Epithelial cell of esophagus (primary cell): ENCODE results near the gene PLS3.
A peak's percentile ranks its signal among the peaks of the same experiment; 100 is the strongest.

ENCODE experiments used
- DNase-seq: peaks from one replicate; pipeline ENCODE4 v3.0.0; 2010; ENCODE audit warnings: low read depth
- H3K4me3 ChIP-seq: 2 replicates; pipeline ENCODE4 v1.5.1; 2011; ENCODE audit warnings: mild to moderate bottlenecking, low read length, control low read depth
- TF ChIP-seq, protein P1 (sequence below): IDR thresholded peaks from 2 replicates; pipeline ENCODE4 v1.5.1; 2011; ENCODE audit warnings: low read depth, mild to moderate bottlenecking, low read length, control low read depth, inconsistent platforms; ENCODE audit not compliant: insufficient read depth; ENCODE audit errors: missing control alignments

The PLS3 gene

DNA sequence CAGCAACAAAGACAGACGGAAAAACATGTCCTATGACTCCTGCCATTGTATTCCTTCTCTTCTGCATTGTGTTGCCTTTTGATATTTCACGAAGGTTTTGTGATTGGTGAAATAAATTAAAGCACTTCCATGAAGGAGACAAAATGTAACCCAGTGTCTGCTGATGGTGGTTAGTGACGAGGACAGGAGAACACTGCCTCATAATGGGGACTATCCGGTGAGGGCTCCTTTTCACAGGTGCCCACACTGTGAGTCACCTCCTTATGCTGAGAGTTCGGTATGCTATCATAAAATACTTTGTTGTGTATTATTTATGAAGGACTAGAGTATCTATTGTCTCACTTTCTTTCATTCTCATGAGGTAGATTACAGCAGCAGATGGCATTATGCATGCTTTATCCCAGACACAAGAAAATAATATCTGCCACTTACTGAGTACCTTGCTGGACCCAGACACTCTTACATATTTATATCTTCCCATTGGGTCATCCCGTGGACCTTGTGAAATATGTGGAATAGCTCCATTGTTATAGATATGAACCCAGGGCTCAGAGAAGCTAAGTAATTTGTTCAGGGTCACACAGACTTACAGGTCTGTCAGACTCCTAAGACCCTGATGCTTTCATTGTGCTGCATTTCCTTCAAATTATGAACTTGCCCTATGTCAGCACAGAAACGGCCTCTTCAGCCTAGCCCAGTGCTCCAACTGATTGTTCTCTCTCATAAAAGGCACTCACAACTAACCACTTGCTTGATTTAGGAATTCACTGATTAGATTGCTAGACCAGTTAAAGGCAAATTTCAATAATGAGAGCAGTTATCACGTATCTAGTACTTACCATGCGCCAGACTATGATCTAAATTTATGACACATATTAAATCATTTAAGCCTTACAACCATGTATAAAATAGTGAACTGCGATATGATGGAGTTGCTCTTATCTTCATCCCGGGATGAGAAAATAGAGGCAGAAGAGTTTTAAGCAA is 31.2 kb downstream of the PLS3 start:
- TF ChIP-seq, protein P1, sequence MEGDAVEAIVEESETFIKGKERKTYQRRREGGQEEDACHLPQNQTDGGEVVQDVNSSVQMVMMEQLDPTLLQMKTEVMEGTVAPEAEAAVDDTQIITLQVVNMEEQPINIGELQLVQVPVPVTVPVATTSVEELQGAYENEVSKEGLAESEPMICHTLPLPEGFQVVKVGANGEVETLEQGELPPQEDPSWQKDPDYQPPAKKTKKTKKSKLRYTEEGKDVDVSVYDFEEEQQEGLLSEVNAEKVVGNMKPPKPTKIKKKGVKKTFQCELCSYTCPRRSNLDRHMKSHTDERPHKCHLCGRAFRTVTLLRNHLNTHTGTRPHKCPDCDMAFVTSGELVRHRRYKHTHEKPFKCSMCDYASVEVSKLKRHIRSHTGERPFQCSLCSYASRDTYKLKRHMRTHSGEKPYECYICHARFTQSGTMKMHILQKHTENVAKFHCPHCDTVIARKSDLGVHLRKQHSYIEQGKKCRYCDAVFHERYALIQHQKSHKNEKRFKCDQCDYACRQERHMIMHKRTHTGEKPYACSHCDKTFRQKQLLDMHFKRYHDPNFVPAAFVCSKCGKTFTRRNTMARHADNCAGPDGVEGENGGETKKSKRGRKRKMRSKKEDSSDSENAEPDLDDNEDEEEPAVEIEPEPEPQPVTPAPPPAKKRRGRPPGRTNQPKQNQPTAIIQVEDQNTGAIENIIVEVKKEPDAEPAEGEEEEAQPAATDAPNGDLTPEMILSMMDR: no peak
- H3K4me3 ChIP-seq: no peak overlapping the region
- DNase-seq: peak; percentile 70

GRCh38 chrX:115592997-115593734 is 32.2 kb downstream of the PLS3 start:
- TF ChIP-seq, protein P1: no peak
- DNase-seq: peak; percentile 78
- peak overlapping the region; percentile 57 for H3K4me3 ChIP-seq

DNA sequence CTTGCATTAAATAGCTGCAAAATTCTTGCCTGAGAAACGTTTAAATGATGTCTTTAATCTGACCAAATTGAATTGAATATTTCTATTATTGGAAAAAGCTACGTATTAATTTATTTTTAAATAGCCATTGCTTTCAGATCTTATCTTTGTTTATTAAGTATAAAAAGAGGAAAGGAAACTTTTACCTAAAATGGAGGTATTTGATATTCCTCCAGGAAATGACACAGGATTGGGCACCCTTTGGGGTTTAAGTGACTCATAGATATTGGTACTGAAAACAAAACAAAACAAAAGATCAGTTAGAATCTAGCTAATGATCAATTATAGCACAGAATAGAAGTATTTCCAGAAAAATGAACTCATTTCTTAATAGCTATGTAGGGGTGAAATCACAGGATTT is 34.1 kb downstream of the PLS3 start:
- TF ChIP-seq, protein P1: no peak
- no peak for DNase-seq
- H3K4me3 ChIP-seq: peak overlapping the region; percentile 57

- TF ChIP-seq, protein P1: no peak
- no peak overlapping the region for H3K4me3 ChIP-seq
- DNase-seq: no peak
Measured at GRCh38 chrX:115598556-115598955, 37.6 kb downstream of the PLS3 start.

DNA sequence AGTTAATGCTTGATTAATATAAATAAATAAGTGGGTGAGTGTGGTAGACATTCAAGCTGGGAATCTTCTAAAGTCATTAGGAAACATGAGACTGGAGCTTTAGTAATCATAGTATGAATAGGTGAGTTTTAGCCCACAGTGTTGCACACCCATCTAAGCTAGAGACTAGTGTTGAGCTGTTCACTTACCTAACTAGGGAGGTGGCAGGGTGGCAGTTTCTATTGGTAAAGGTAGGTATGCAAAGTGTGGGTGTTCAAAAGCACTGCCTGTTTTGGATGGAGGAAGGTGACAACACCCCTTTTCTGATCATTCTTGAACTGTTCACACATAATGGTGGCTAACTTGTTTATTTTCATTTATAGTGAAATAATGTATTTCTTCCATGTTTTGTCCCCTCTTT is 41.3 kb downstream of the PLS3 start:
- no peak overlapping the region for H3K4me3 ChIP-seq
- TF ChIP-seq, protein P1: no peak
- DNase-seq: peak; percentile 66

- TF ChIP-seq, protein P1: no peak
- DNase-seq: peak; percentile 66
- H3K4me3 ChIP-seq: no peak overlapping the region
Measured at GRCh38 chrX:115602729-115603389, 41.9 kb downstream of the PLS3 start.
